Raji (cell line): ENCODE results near the gene CD52.

ENCODE experiments used
- POLR2A ChIP-seq: IDR thresholded peaks from 2 replicates; pipeline ENCODE4 v1.6.1; 2011; ENCODE audit warnings: low read depth, low read length, control low read depth; ENCODE audit not compliant: insufficient read depth

Gene CD52

GRCh38 chr1:26367441-26367840 lies 49.7 kb downstream of the CD52 start:
- no peak for TF ChIP-seq POLR2A

- no peak for TF ChIP-seq POLR2A
Observed at GRCh38 chr1:26368006-26368405, 50.2 kb downstream of the CD52 start.

- TF ChIP-seq POLR2A = no peak
Observed at GRCh38 chr1:26368486-26368885, 50.7 kb downstream of the CD52 start.
